PFSK-1 (cell line): ENCODE data around the gene C3orf20.

ENCODE experiments used
- POLR2AphosphoS5 ChIP-seq: IDR thresholded peaks from 2 replicates; pipeline ENCODE4 v1.6.1; 2012; ENCODE audit warnings: low read depth, mild to moderate bottlenecking, control low read depth, low read length, moderate library complexity
- SIN3A ChIP-seq: IDR thresholded peaks from 2 replicates; pipeline ENCODE4 v1.6.1; 2012; ENCODE audit warnings: mild to moderate bottlenecking, low read length, moderate library complexity, borderline replicate concordance; ENCODE audit not compliant: insufficient read depth
- TAF1 ChIP-seq: IDR thresholded peaks from 2 replicates; pipeline ENCODE4 v1.6.1; 2012; ENCODE audit warnings: low read length, control low read depth, borderline replicate concordance; ENCODE audit not compliant: insufficient read depth
- TF ChIP-seq, protein P1 (sequence below), 2 experiments: IDR thresholded peaks; 2 replicates each; pipeline versions ENCODE4 v1.6.1 to v1.8.0; 2011 to 2012; ENCODE audit warnings: low read depth in 2 of 2, low read length in 2 of 2, control low read depth in 1 of 2, inconsistent platforms in 1 of 2, mild to moderate bottlenecking in 1 of 2, moderate library complexity in 1 of 2; ENCODE audit not compliant: insufficient read depth in 1 of 2

DNA sequence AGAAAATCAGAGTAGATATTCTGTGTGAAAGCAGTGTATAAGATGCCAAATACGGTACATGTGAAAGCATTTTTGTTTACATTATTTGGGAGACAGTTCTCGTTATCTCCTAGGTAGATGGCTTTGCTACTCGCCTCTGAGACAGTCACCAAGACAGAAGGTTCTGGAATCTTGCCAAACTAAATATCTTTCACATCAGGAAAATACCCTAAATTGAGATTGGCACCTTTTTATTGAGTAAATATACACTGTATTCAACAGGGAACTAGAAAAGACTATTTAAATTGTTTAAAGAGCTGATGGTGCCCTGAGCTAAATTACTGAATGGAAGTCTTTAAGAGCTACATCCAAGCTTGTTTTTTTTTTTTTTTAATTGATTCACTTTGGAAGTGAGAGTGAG, 147.2 kb downstream of the C3orf20 start:
- TF ChIP-seq POLR2AphosphoS5 (no peak), SIN3A (no peak), TAF1 (no peak)
- TF ChIP-seq, protein P1, sequence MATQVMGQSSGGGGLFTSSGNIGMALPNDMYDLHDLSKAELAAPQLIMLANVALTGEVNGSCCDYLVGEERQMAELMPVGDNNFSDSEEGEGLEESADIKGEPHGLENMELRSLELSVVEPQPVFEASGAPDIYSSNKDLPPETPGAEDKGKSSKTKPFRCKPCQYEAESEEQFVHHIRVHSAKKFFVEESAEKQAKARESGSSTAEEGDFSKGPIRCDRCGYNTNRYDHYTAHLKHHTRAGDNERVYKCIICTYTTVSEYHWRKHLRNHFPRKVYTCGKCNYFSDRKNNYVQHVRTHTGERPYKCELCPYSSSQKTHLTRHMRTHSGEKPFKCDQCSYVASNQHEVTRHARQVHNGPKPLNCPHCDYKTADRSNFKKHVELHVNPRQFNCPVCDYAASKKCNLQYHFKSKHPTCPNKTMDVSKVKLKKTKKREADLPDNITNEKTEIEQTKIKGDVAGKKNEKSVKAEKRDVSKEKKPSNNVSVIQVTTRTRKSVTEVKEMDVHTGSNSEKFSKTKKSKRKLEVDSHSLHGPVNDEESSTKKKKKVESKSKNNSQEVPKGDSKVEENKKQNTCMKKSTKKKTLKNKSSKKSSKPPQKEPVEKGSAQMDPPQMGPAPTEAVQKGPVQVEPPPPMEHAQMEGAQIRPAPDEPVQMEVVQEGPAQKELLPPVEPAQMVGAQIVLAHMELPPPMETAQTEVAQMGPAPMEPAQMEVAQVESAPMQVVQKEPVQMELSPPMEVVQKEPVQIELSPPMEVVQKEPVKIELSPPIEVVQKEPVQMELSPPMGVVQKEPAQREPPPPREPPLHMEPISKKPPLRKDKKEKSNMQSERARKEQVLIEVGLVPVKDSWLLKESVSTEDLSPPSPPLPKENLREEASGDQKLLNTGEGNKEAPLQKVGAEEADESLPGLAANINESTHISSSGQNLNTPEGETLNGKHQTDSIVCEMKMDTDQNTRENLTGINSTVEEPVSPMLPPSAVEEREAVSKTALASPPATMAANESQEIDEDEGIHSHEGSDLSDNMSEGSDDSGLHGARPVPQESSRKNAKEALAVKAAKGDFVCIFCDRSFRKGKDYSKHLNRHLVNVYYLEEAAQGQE (IDR thresholded peaks at IDR 0.05; ENCODE audit: insufficient read depth in 1 of 2, low read depth in 2 of 2, low read length in 2 of 2): no peak
